Ovary (tissue), 9 donors: ENCODE data around the gene GLRA1. TPM values are rescaled to one million over a fixed set of nuclear protein-coding genes. Genes with fewer than 3 reads are reported as not detected.

ENCODE experiments used
- DNase-seq, 5 donors: peaks; one replicate each; pipeline ENCODE4 v3.0.0-alpha.2; 2019 to 2020
- H3K27ac ChIP-seq, 2 donors: fragments of 200-600 bp; one replicate each; pipeline versions ENCODE4 v1.5.1 to v1.8.0; 2019 to 2022
- H3K27me3 ChIP-seq: fragments of 200-600 bp; one replicate; pipeline ENCODE4 v1.8.0; 2022
- H3K36me3 ChIP-seq: fragments of 200-600 bp; sonication (generic); one replicate; pipeline ENCODE4 v1.5.1; 2019
- H3K4me1 ChIP-seq: one replicate; pipeline ENCODE4 v1.8.1; 2013; ENCODE audit warnings: mild to moderate bottlenecking, moderate library complexity; ENCODE audit not compliant: insufficient read depth
- H3K4me3 ChIP-seq: fragments of 200-600 bp; sonication (generic); one replicate; pipeline ENCODE4 v1.5.1; 2017
- H3K9me3 ChIP-seq, 2 donors: fragments of 200-600 bp in 1 of 2; sonication (generic) in 1 of 2; one replicate each; pipeline versions ENCODE4 v1.5.1 to v1.8.1; 2013 to 2019; ENCODE audit warnings: mild to moderate bottlenecking in 1 of 2, moderate library complexity in 1 of 2
- EP300 ChIP-seq: sonication (generic); formaldehyde crosslinking; IDR thresholded peaks from one replicate; pipeline ENCODE4 v1.6.1; 2017; ENCODE audit warnings: antibody characterized with exemption
- POLR2A ChIP-seq: fragments of 450-650 bp; IDR thresholded peaks from one replicate; pipeline ENCODE4 v1.6.1; 2017; ENCODE audit warnings: antibody characterized with exemption, mild to moderate bottlenecking, moderate library complexity
- WGBS, 3 donors: extraction: QIAGEN DNeasy Blood & Tissue Kit in 1 of 3; methylation state at CpG; one replicate each; pipeline versions ENCODE4 v1.1.5 to v1.1.7; 2013 to 2017; 5-methylcytosine and 5-hydroxymethylcytosine counted together
- intact Hi-C, 4 donors: fragments of 100-400 bp; cut with DNase I; formaldehyde crosslinking; loops; one replicate each; pipeline versions ENCODE4 v1.11.0 to v1.15.1; 2022 to 2023
- polyA plus RNA-seq, 2 donors: library from polyadenylated mRNA; stranded (reverse); fragments of 200-250 nt in 1 of 2; fragments of 350-450 nt in 1 of 2; fragmentation: Illumina TruSeq in 1 of 2; extraction: RNeasy Lipid Tissue Mini Kit (QIAGEN cat#74804) in 1 of 2; gene quantifications; one replicate each; pipeline ENCODE4 v1.2.3, GENCODE V29; 2013 to 2014
- total RNA-seq, 7 donors: library from RNA; depleted of rRNA in 2 of 7; stranded (reverse); fragments of >200 nt in 2 of 7; fragmentation: NEBNext Ultra II Directional in 3 of 7; extraction: Animal tissue kit (Norgen Biotek cat#: 25700) in 3 of 7; gene quantifications; one replicate each; pipeline versions ENCODE4 v1.1.0 to v1.2.4, GENCODE V29; 2016 to 2023
- TF ChIP-seq, protein P1 (sequence below), 3 donors: fragments of 450-650 bp in 2 of 3; fragments of 200-600 bp in 1 of 3; IDR thresholded peaks; one replicate each; pipeline versions ENCODE4 v1.5.1 to v1.8.0; 2016 to 2022; ENCODE audit warnings: antibody characterized with exemption in 3 of 3, mild to moderate bottlenecking in 1 of 3
- donor health status: DM: no; HTN: no; CAD: no; lungs with moderate emphysema.
- donor health status: DM: no; HTN: no; CAD: no.
- donor health status: Bipolar disorder and iron deficiency.
- donor health status: DM: yes; HTN: yes; CAD: no.
- donor health status: DM: no; HTN: no; CAD: no.
- donor health status: DM: yes; HTN: yes; CAD: no.

GLRA1 gene
- total and polyA plus RNA-seq, 9 donors: not detected

DNA sequence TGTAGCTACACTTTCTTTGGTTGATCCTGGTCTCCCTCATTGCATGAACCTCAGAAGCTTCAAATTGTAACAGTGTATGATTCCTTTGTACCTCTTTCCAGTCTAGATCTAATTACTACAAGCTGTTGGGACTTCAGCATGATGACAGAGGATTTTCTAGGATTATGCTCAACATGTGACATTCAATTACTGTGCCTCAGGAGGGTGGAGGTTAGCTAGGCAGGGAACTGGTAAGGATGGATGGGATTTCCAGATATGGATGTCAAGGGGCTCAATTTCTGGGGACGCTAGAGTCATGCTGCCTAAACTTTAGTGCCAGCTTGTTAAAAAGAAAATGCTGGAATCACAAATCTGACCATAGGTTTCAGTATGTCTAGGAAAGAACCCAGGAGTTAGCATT lies 29.2 kb upstream of the GLRA1 start:
- 85 to 95% (median 86%) methylated on average over 1 of the region's 1 CpG for WGBS, 3 donors
- Histone ChIP-seq H3K4me3 (no peak overlapping the region), H3K36me3 (no peaks in the 10 kb centered on the region), H3K27me3 (no peaks in the 10 kb centered on the region), H3K4me1 (no peaks in the 10 kb centered on the region), H3K27ac (no peak overlapping the region), H3K9me3 (no peaks in the 10 kb centered on the region)
- intact Hi-C loops: no loop called here
- TF ChIP-seq, protein P1, sequence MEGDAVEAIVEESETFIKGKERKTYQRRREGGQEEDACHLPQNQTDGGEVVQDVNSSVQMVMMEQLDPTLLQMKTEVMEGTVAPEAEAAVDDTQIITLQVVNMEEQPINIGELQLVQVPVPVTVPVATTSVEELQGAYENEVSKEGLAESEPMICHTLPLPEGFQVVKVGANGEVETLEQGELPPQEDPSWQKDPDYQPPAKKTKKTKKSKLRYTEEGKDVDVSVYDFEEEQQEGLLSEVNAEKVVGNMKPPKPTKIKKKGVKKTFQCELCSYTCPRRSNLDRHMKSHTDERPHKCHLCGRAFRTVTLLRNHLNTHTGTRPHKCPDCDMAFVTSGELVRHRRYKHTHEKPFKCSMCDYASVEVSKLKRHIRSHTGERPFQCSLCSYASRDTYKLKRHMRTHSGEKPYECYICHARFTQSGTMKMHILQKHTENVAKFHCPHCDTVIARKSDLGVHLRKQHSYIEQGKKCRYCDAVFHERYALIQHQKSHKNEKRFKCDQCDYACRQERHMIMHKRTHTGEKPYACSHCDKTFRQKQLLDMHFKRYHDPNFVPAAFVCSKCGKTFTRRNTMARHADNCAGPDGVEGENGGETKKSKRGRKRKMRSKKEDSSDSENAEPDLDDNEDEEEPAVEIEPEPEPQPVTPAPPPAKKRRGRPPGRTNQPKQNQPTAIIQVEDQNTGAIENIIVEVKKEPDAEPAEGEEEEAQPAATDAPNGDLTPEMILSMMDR (IDR thresholded peaks at IDR 0.05): no peak
- DNase-seq: no peak

DNA sequence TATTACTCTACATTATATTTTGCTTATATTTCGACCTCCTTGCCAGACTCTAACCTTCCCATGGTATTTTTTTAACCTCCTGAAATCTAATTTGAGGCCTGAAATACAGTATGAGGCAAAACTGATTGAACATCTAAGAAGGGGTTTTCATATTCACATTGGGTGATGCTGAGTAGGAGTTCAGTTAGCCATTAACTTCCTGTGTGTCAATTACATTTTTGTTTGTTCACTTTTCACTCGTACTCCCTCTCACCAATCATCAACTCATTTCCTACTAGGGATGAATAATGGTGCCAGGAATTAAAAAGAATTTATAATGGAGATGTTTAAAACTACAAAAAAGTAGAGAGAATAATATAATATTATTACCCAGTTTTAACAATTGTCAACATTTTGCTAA lies 27.6 kb upstream of the GLRA1 start:
- 53 to 59% (median 58%) methylated on average over 2 of the region's 2 CpGs for WGBS, 3 donors
- Histone ChIP-seq H3K27ac (no peak overlapping the region), H3K36me3 (no peaks in the 10 kb centered on the region), H3K4me1 (no peaks in the 10 kb centered on the region), H3K4me3 (no peak overlapping the region), H3K9me3 (no peaks in the 10 kb centered on the region), H3K27me3 (no peaks in the 10 kb centered on the region)
- TF ChIP-seq EP300 (no peak), POLR2A (no peak)
- TF ChIP-seq, protein P1 (IDR thresholded peaks at IDR 0.05): no peak
- intact Hi-C loops: no loop called here
- no peak for DNase-seq

DNA sequence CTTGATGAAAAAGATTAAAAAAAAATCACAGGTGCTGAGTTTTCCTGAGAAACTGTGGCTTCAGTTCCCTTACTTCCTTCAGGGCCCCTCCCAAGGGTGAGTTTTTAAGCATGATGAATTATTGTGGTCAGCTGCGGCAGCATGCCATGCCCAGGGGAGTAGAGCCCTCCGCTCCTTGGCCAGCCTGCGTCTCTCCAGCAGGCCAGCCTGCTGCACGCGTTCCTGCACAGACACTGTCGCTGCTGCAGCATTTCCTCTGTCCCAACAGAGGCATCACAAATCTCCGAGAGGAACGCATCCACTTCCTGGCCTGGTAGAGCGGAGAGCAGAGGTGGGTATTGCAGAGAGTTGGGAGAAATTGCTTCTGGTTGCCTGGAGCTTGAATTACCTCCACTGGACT lies 26.1 kb upstream of the GLRA1 start:
- WGBS, 3 donors: 50 to 59% (median 56%) methylated on average over 9 of the region's 9 CpGs
- intact Hi-C loops: no loop called here
- no peaks in the 10 kb centered on the region for H3K9me3 ChIP-seq
- no peak overlapping the region for H3K27ac ChIP-seq
- DNase-seq: no peak
- H3K27me3 ChIP-seq: no peaks in the 10 kb centered on the region
- TF ChIP-seq EP300: no peak
- TF ChIP-seq, protein P1 (IDR thresholded peaks at IDR 0.05): no peak
- TF ChIP-seq POLR2A: no peak
- H3K4me3 ChIP-seq: no peak overlapping the region
- H3K36me3 ChIP-seq: no peaks in the 10 kb centered on the region
- no peaks in the 10 kb centered on the region for H3K4me1 ChIP-seq

DNA sequence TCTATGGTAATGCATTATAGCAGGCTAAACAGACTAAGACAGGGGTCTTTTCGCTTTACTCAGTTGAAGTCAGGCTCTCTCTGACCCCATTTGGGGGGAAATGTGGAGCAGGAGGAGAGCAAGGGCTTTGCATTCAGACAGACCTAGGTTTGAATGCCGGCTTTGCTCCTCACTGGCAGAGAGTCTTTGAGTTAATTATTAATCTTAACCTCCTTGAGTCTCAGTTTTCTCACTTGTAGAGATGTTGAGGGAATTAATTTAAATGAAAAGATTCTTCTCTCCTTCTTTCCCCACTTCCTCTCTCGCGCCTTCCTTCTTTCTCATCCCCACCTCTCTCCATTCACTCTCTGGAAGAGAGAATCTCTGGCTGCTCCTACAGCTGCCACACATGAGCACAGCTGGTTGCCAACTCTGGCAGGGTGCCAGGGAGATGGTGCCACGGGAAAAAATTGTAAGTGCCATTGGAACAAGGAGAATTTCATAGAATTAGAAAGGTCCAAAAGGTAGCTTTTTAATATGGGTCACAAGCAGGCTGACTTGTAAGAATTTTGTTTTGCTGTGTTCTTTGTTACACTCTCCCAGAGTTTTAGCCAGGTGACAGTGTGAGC lies 25.2 kb upstream of the GLRA1 start:
- 78 to 82% (median 79%) methylated on average over 5 of the region's 5 CpGs for WGBS, 3 donors
- no peaks in the 10 kb centered on the region for H3K4me1 ChIP-seq
- no peak overlapping the region for H3K27ac ChIP-seq
- DNase-seq: no peak
- H3K9me3 ChIP-seq: no peaks in the 10 kb centered on the region
- no peak for TF ChIP-seq EP300
- H3K4me3 ChIP-seq: no peak overlapping the region
- H3K36me3 ChIP-seq: no peaks in the 10 kb centered on the region
- no peaks in the 10 kb centered on the region for H3K27me3 ChIP-seq
- intact Hi-C loops: no loop called here

DNA sequence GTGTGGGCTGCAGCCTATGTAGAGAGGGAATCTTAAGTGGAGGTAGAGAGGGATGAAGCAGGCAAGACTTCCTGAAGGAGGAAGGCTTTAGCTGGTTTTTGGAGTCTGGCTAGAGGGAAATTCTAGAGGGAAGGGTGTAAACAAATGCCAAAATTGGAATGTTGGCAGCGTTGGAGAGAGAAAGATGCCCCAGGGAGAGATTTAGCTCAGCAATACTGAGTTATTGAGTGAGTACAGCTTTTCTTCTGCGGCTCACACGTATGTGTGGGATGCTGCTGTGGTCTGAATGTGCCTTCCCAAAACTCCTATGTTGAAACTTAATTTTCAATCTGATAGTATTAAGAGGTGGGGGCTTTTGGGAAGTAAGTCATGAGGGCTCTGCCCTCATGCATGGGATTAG lies 24.5 kb upstream of the GLRA1 start:
- Histone ChIP-seq H3K4me1 (no peaks in the 10 kb centered on the region), H3K27me3 (no peaks in the 10 kb centered on the region), H3K36me3 (no peaks in the 10 kb centered on the region), H3K27ac (no peak overlapping the region), H3K9me3 (no peaks in the 10 kb centered on the region), H3K4me3 (no peak overlapping the region)
- intact Hi-C loops: no loop called here
- TF ChIP-seq POLR2A (no peak), EP300 (no peak)
- TF ChIP-seq, protein P1 (IDR thresholded peaks at IDR 0.05): no peak
- DNase-seq: no peak
- WGBS, 3 donors: 43 to 66% (median 48%) methylated on average over 3 of the region's 3 CpGs
